HEK293 (cell line): Measurements from ENCODE around the gene THSD7A.

ENCODE experiments used
- CTCF ChIA-PET: fragments of 350-600 bp; formaldehyde crosslinking; extraction: SDS; loops from one replicate; lab custom pipeline; 2021; ENCODE audit warnings: antibody characterized with exemption; lab: Yijun Ruan, JAX
- POLR2A ChIA-PET: fragments of 300-600 bp; formaldehyde crosslinking; extraction: SDS; loops from one replicate; lab custom pipeline; 2020; ENCODE audit warnings: antibody characterized with exemption, inconsistent platforms; lab: Yijun Ruan, JAX
- H3K27ac ChIP-seq: fragments of 200-500 bp; sonication (Bioruptor generic); 2 replicates; pipeline ENCODE4 v1.5.1; 2014; ENCODE audit warnings: low read depth, low read length, control low read depth, inconsistent platforms; ENCODE audit errors: extremely low read depth
- H3K36me3 ChIP-seq, 2 experiments: fragments of 200-500 bp in 1 of 2; sonication (Bioruptor generic) in 1 of 2; 1 replicate in 1 of 2; 2 replicates in 1 of 2; pipeline ENCODE4 v1.5.1; 2014 to 2017; ENCODE audit warnings: inconsistent platforms in 2 of 2, low read length in 2 of 2; ENCODE audit not compliant: control insufficient read depth in 2 of 2, insufficient read depth in 1 of 2
- H3K4me1 ChIP-seq: fragments of 200-500 bp; sonication (Bioruptor generic); 2 replicates; pipeline ENCODE4 v1.5.1; 2014; ENCODE audit warnings: mild to moderate bottlenecking, low read length, inconsistent platforms; ENCODE audit not compliant: control insufficient read depth, insufficient read depth
- H3K4me3 ChIP-seq: 2 replicates; pipeline ENCODE4 v1.5.1; 2011; ENCODE audit warnings: low read depth, mild to moderate bottlenecking, control low read depth, low read length, moderate library complexity
- H3K9me3 ChIP-seq: fragments of 200-500 bp; sonication (Bioruptor generic); 2 replicates; pipeline ENCODE4 v1.5.1; 2014; ENCODE audit warnings: low read depth, low read length, inconsistent platforms; ENCODE audit not compliant: control insufficient read depth, insufficient read depth
- GFI1B ChIP-seq: fragments of 450-650 bp; formaldehyde crosslinking; IDR thresholded peaks from 2 replicates; pipeline ENCODE4 v1.5.1; 2016; ENCODE audit warnings: missing biosample characterization, missing genetic modification characterization
- GLI2 ChIP-seq: fragments of 450-650 bp; formaldehyde crosslinking; IDR thresholded peaks from 2 replicates; pipeline ENCODE4; 2017; ENCODE audit warnings: missing biosample characterization, missing genetic modification characterization, low read depth, borderline replicate concordance
- MZF1 ChIP-seq: fragments of 450-650 bp; formaldehyde crosslinking; IDR thresholded peaks from 2 replicates; pipeline ENCODE4 v1.5.1; 2017; ENCODE audit warnings: missing biosample characterization, missing genetic modification characterization, borderline replicate concordance
- OSR2 ChIP-seq: fragments of 450-650 bp; formaldehyde crosslinking; IDR thresholded peaks from 2 replicates; pipeline ENCODE4 v1.5.1; 2016; ENCODE audit warnings: missing biosample characterization, missing genetic modification characterization
- OVOL3 ChIP-seq: fragments of 450-650 bp; formaldehyde crosslinking; IDR thresholded peaks from 2 replicates; pipeline ENCODE4 v1.5.1; 2016; ENCODE audit warnings: missing biosample characterization, missing genetic modification characterization
- RBAK ChIP-seq: fragments of 450-650 bp; formaldehyde crosslinking; IDR thresholded peaks from 2 replicates; pipeline ENCODE4 v1.5.1; 2016; ENCODE audit warnings: missing biosample characterization, missing genetic modification characterization
- SP2 ChIP-seq: fragments of 450-650 bp; formaldehyde crosslinking; IDR thresholded peaks from 2 replicates; pipeline ENCODE4 v1.5.1; 2016; ENCODE audit warnings: missing biosample characterization, missing genetic modification characterization
- SP7 ChIP-seq: fragments of 450-650 bp; formaldehyde crosslinking; IDR thresholded peaks from 2 replicates; pipeline ENCODE4 v1.5.1; 2016; ENCODE audit warnings: missing biosample characterization, missing genetic modification characterization
- ZBTB11 ChIP-seq: fragments of 450-650 bp; formaldehyde crosslinking; conservative IDR thresholded peaks from 2 replicates; pipeline ENCODE4 v1.5.1; 2016; ENCODE audit warnings: low read depth, missing biosample characterization, missing genetic modification characterization
- ZNF16 ChIP-seq: fragments of 450-650 bp; formaldehyde crosslinking; IDR thresholded peaks from 2 replicates; pipeline ENCODE4 v1.5.1; 2016; ENCODE audit warnings: low read depth, missing biosample characterization, missing genetic modification characterization
- ZNF169 ChIP-seq: fragments of 450-650 bp; formaldehyde crosslinking; IDR thresholded peaks from 2 replicates; pipeline ENCODE4 v1.5.1; 2016; ENCODE audit warnings: missing biosample characterization, missing genetic modification characterization
- ZNF280D ChIP-seq: fragments of 450-650 bp; formaldehyde crosslinking; IDR thresholded peaks from 2 replicates; pipeline ENCODE4 v1.5.1; 2016; ENCODE audit warnings: missing biosample characterization, missing genetic modification characterization
- ZNF335 ChIP-seq: fragments of 450-650 bp; formaldehyde crosslinking; conservative IDR thresholded peaks from 2 replicates; pipeline ENCODE4 v1.5.1; 2016; ENCODE audit warnings: missing biosample characterization, missing genetic modification characterization
- ZNF350 ChIP-seq: fragments of 450-650 bp; formaldehyde crosslinking; IDR thresholded peaks from 2 replicates; pipeline ENCODE4 v1.5.0; 2017; ENCODE audit warnings: missing biosample characterization, mild to moderate bottlenecking, missing genetic modification characterization
- ZNF366 ChIP-seq: fragments of 450-650 bp; formaldehyde crosslinking; conservative IDR thresholded peaks from 2 replicates; pipeline ENCODE4 v1.5.1; 2016; ENCODE audit warnings: missing biosample characterization, missing genetic modification characterization
- ZNF426 ChIP-seq: fragments of 450-650 bp; formaldehyde crosslinking; IDR thresholded peaks from 2 replicates; pipeline ENCODE4 v1.5.1; 2017; ENCODE audit warnings: missing biosample characterization, missing genetic modification characterization, mild to moderate bottlenecking, inconsistent platforms, moderate library complexity
- ZNF558 ChIP-seq: fragments of 450-650 bp; formaldehyde crosslinking; IDR thresholded peaks from 2 replicates; pipeline ENCODE4 v1.5.1; 2016; ENCODE audit warnings: missing biosample characterization, missing genetic modification characterization
- ZNF626 ChIP-seq: fragments of 450-650 bp; sonication (Bioruptor Pico); formaldehyde crosslinking; IDR thresholded peaks from 2 replicates; pipeline ENCODE4 v1.5.1; 2018; ENCODE audit warnings: missing biosample characterization, missing genetic modification characterization, inconsistent platforms
- ZNF660 ChIP-seq: fragments of 450-650 bp; IDR thresholded peaks from 2 replicates; pipeline ENCODE4 v1.5.1; 2018; ENCODE audit warnings: missing biosample characterization, mild to moderate bottlenecking, missing genetic modification characterization
- ZNF76 ChIP-seq: fragments of 450-650 bp; formaldehyde crosslinking; IDR thresholded peaks from 2 replicates; pipeline ENCODE4; 2016; ENCODE audit warnings: low read depth, missing biosample characterization, missing genetic modification characterization, borderline replicate concordance
- ZSCAN23 ChIP-seq: fragments of 450-650 bp; formaldehyde crosslinking; IDR thresholded peaks from 2 replicates; pipeline ENCODE4 v1.5.1; 2016; ENCODE audit warnings: missing biosample characterization, missing genetic modification characterization
- ZXDB ChIP-seq: fragments of 450-650 bp; formaldehyde crosslinking; IDR thresholded peaks from 2 replicates; pipeline ENCODE4 v1.5.1; 2016; ENCODE audit warnings: missing biosample characterization, missing genetic modification characterization
- TF ChIP-seq, protein P1 (sequence below): fragments of 450-650 bp; formaldehyde crosslinking; IDR thresholded peaks from 2 replicates; pipeline ENCODE4 v1.5.1; 2016; ENCODE audit warnings: missing biosample characterization, missing genetic modification characterization
- TF ChIP-seq, protein P2 (sequence below): fragments of 450-650 bp; formaldehyde crosslinking; IDR thresholded peaks from 2 replicates; pipeline ENCODE4 v1.5.1; 2016; ENCODE audit warnings: missing biosample characterization, missing genetic modification characterization

The THSD7A gene

GRCh38 chr7:11394438-11394837 lies 437.6 kb downstream of the THSD7A start (continued):
- TF ChIP-seq, protein P1, sequence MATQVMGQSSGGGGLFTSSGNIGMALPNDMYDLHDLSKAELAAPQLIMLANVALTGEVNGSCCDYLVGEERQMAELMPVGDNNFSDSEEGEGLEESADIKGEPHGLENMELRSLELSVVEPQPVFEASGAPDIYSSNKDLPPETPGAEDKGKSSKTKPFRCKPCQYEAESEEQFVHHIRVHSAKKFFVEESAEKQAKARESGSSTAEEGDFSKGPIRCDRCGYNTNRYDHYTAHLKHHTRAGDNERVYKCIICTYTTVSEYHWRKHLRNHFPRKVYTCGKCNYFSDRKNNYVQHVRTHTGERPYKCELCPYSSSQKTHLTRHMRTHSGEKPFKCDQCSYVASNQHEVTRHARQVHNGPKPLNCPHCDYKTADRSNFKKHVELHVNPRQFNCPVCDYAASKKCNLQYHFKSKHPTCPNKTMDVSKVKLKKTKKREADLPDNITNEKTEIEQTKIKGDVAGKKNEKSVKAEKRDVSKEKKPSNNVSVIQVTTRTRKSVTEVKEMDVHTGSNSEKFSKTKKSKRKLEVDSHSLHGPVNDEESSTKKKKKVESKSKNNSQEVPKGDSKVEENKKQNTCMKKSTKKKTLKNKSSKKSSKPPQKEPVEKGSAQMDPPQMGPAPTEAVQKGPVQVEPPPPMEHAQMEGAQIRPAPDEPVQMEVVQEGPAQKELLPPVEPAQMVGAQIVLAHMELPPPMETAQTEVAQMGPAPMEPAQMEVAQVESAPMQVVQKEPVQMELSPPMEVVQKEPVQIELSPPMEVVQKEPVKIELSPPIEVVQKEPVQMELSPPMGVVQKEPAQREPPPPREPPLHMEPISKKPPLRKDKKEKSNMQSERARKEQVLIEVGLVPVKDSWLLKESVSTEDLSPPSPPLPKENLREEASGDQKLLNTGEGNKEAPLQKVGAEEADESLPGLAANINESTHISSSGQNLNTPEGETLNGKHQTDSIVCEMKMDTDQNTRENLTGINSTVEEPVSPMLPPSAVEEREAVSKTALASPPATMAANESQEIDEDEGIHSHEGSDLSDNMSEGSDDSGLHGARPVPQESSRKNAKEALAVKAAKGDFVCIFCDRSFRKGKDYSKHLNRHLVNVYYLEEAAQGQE (tag by site-specific recombination), result no peak
- TF ChIP-seq ZNF76 (tag by site-specific recombination) (no peak), ZXDB (tag by site-specific recombination) (no peak), MZF1 (tag by site-specific recombination) (no peak), ZNF280D (no peak)

DNA sequence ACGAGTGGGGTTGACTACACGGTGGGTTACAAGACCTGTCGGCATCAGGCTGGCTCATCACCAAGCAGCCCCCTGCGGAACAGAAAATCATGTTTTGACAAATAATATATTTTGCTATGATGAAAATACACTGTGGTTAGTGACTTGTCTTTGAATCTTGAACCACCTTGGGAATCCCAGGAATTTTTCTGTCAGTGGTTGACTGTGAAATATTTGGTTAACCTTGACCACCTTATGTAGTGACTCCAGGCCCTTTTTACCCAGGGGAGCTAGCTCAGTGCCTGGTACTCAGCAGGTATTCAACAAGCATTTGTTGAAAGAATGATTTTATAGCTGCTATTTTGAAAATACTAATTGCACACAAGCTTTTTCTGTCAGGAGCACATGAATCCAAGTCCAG lies 452.4 kb downstream of the THSD7A start:
- no peak overlapping the region for H3K27ac ChIP-seq
- no peak overlapping the region for H3K4me3 ChIP-seq
- TF ChIP-seq SP7 (no peak), ZSCAN23 (tag by site-specific recombination) (no peak), ZBTB11 (tag by site-specific recombination) (no peak), ZNF169 (tag by site-specific recombination) (no peak), ZNF426 (no peak), ZNF16 (tag by site-specific recombination) (no peak)
- ChIA-PET CTCF (no interaction called here), POLR2A (no interaction called here)
- H3K9me3 ChIP-seq, result no peaks in the 10 kb centered on the region
- H3K36me3 ChIP-seq, result no peaks in the 10 kb centered on the region
- no peaks in the 10 kb centered on the region for H3K4me1 ChIP-seq

GRCh38 chr7:11376529-11376928 lies 455.5 kb downstream of the THSD7A start:
- POLR2A ChIA-PET, result no interaction called here
- TF ChIP-seq GFI1B (no peak), ZNF350 (tag by site-specific recombination) (no peak), ZNF660 (tag by site-specific recombination) (no peak), OVOL3 (tag by site-specific recombination) (no peak), ZNF335 (tag by site-specific recombination) (no peak), ZNF558 (tag by site-specific recombination) (no peak), OSR2 (tag by site-specific recombination) (no peak), ZNF626 (no peak), GLI2 (tag by site-specific recombination) (no peak), RBAK (tag by site-specific recombination) (no peak), SP2 (no peak), ZNF366 (no peak)
- TF ChIP-seq, protein P2, sequence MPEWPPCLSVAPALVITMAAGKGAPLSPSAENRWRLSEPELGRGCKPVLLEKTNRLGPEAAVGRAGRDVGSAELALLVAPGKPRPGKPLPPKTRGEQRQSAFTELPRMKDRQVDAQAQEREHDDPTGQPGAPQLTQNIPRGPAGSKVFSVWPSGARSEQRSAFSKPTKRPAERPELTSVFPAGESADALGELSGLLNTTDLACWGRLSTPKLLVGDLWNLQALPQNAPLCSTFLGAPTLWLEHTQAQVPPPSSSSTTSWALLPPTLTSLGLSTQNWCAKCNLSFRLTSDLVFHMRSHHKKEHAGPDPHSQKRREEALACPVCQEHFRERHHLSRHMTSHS (tag by site-specific recombination), result no peak
- TF ChIP-seq, all 188 proteins: peak for 0
- H3K4me3 ChIP-seq, result no peak overlapping the region
- CTCF ChIA-PET, result no interaction called here
- H3K4me1 ChIP-seq, result no peaks in the 10 kb centered on the region
- no peak overlapping the region for H3K27ac ChIP-seq
- H3K9me3 ChIP-seq, result no peaks in the 10 kb centered on the region
- no peaks in the 10 kb centered on the region for H3K36me3 ChIP-seq
